ENCODE data around the gene TIAM2. TPM values are rescaled to one million over a fixed set of nuclear protein-coding genes. Genes with fewer than 3 reads are reported as not detected.

The TIAM2 gene
- total RNA-seq, 1 donor from 2014 or later = 21.1 TPM

DNA sequence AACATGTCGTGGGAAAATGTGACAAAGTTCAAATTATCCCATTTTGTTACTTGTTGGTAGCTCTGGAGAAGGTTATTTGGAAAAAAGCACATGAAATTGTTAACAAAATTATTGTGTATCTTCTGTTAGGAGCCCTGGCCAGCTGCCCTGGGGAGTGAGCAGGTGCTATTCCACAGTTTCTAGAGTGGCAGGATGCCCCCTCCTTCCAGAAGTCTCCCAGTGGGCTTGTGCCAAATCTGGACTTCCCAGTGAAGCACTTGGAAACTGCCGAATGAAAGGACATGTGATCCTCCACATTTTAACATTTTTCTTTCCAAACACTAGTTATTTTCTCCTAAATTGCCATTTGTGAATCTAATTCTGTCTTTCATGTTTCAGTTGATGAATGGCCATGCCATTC lies 201.8 kb downstream of the TIAM2 start:
- no peak for DNase-seq (ENCODE audit: low spot score)
- Mint-ChIP-seq H3K27me3 (ENCODE audit: unreplicated experiment) (peaks cover 3% of the 10 kb centered on the region), H3K27ac (ENCODE audit: unreplicated experiment) (no peak overlapping the region), H3K9me3 (ENCODE audit: unreplicated experiment) (no peaks in the 10 kb centered on the region), H3K4me1 (ENCODE audit: unreplicated experiment) (no peaks in the 10 kb centered on the region), H3K36me3 (ENCODE audit: low read depth, unreplicated experiment) (peaks cover 29% of the 10 kb centered on the region), H3K4me3 (ENCODE audit: unreplicated experiment) (no peak overlapping the region)
- TF ChIP-seq, protein P1, sequence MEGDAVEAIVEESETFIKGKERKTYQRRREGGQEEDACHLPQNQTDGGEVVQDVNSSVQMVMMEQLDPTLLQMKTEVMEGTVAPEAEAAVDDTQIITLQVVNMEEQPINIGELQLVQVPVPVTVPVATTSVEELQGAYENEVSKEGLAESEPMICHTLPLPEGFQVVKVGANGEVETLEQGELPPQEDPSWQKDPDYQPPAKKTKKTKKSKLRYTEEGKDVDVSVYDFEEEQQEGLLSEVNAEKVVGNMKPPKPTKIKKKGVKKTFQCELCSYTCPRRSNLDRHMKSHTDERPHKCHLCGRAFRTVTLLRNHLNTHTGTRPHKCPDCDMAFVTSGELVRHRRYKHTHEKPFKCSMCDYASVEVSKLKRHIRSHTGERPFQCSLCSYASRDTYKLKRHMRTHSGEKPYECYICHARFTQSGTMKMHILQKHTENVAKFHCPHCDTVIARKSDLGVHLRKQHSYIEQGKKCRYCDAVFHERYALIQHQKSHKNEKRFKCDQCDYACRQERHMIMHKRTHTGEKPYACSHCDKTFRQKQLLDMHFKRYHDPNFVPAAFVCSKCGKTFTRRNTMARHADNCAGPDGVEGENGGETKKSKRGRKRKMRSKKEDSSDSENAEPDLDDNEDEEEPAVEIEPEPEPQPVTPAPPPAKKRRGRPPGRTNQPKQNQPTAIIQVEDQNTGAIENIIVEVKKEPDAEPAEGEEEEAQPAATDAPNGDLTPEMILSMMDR (IDR thresholded peaks at IDR 0.05; ENCODE audit: unreplicated experiment) = no peak

GRCh38 chr6:155197932-155198331 lies 202.8 kb downstream of the TIAM2 start:
- H3K36me3 Mint-ChIP-seq (ENCODE audit: low read depth, unreplicated experiment) = peaks cover 28% of the 10 kb centered on the region
- H3K4me1 Mint-ChIP-seq (ENCODE audit: unreplicated experiment) = no peaks in the 10 kb centered on the region
- DNase-seq (ENCODE audit: low spot score) = no peak
- no peaks in the 10 kb centered on the region for H3K9me3 Mint-ChIP-seq (ENCODE audit: unreplicated experiment)
- no peak overlapping the region for H3K4me3 Mint-ChIP-seq (ENCODE audit: unreplicated experiment)
- H3K27me3 Mint-ChIP-seq (ENCODE audit: unreplicated experiment) = peaks cover 3% of the 10 kb centered on the region
- TF ChIP-seq, protein P1 (IDR thresholded peaks at IDR 0.05; ENCODE audit: unreplicated experiment) = no peak
- H3K27ac Mint-ChIP-seq (ENCODE audit: unreplicated experiment) = no peak overlapping the region

- Mint-ChIP-seq H3K27ac (ENCODE audit: unreplicated experiment) (no peak overlapping the region), H3K27me3 (ENCODE audit: unreplicated experiment) (no peaks in the 10 kb centered on the region), H3K4me1 (ENCODE audit: unreplicated experiment) (no peaks in the 10 kb centered on the region), H3K9me3 (ENCODE audit: unreplicated experiment) (no peaks in the 10 kb centered on the region), H3K4me3 (ENCODE audit: unreplicated experiment) (no peak overlapping the region), H3K36me3 (ENCODE audit: low read depth, unreplicated experiment) (peaks cover 14% of the 10 kb centered on the region)
- no peak for DNase-seq (ENCODE audit: low spot score)
- TF ChIP-seq, protein P1 (IDR thresholded peaks at IDR 0.05; ENCODE audit: unreplicated experiment) = no peak
These were observed 204.9 kb downstream of the TIAM2 start for GRCh38 chr6:155200012-155200411.

- TF ChIP-seq, protein P1 (IDR thresholded peaks at IDR 0.05; ENCODE audit: unreplicated experiment) = no peak
- DNase-seq (ENCODE audit: low spot score) = no peak
- Mint-ChIP-seq H3K4me1 (ENCODE audit: unreplicated experiment) (peaks cover 2% of the 10 kb centered on the region), H3K36me3 (ENCODE audit: low read depth, unreplicated experiment) (peaks cover 6% of the 10 kb centered on the region), H3K9me3 (ENCODE audit: unreplicated experiment) (no peaks in the 10 kb centered on the region), H3K27me3 (ENCODE audit: unreplicated experiment) (no peaks in the 10 kb centered on the region), H3K27ac (ENCODE audit: unreplicated experiment) (no peak overlapping the region), H3K4me3 (ENCODE audit: unreplicated experiment) (no peak overlapping the region)
These were observed 206.5 kb downstream of the TIAM2 start for GRCh38 chr6:155201461-155202226.

DNA sequence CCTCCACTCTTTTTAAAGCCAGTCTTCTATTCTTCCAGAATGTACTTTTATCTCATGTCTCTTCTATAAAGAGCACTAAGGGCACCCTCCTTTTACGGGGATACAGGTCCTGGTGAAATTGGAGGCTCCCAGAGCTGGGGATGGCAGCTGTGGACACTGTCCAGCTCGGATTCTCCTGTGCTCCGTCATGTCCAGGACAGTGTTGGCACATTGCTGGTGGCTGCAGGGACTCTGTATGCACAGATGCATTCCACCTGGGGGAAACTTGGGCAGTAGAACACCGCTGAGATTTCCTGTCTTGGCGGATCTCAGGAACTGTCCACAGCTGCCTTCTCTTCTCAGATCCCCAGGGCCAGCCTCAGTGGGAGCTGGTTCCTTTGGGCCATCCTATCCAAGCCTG lies 212.1 kb downstream of the TIAM2 start:
- Mint-ChIP-seq H3K4me1 (ENCODE audit: unreplicated experiment) (peaks cover 10% of the 10 kb centered on the region), H3K4me3 (ENCODE audit: unreplicated experiment) (no peak overlapping the region), H3K27me3 (ENCODE audit: unreplicated experiment) (peaks cover 6% of the 10 kb centered on the region), H3K9me3 (ENCODE audit: unreplicated experiment) (no peaks in the 10 kb centered on the region), H3K27ac (ENCODE audit: unreplicated experiment) (no peak overlapping the region), H3K36me3 (ENCODE audit: low read depth, unreplicated experiment) (peaks cover 10% of the 10 kb centered on the region)
- no peak for DNase-seq (ENCODE audit: low spot score)
- TF ChIP-seq, protein P1 (IDR thresholded peaks at IDR 0.05; ENCODE audit: unreplicated experiment) = no peak

All from endothelial cell (in vitro differentiated cells).